Measurements from ENCODE around the gene ALDH3B2. TPM values are rescaled to one million over a fixed set of nuclear protein-coding genes. Genes with fewer than 3 reads are reported as not detected.
A peak's percentile ranks its signal among the peaks of the same experiment; 100 is the strongest.

ALDH3B2 gene
- total RNA-seq, 2 donors from 2014 or later, result 1.8 to 4.4 TPM

DNA sequence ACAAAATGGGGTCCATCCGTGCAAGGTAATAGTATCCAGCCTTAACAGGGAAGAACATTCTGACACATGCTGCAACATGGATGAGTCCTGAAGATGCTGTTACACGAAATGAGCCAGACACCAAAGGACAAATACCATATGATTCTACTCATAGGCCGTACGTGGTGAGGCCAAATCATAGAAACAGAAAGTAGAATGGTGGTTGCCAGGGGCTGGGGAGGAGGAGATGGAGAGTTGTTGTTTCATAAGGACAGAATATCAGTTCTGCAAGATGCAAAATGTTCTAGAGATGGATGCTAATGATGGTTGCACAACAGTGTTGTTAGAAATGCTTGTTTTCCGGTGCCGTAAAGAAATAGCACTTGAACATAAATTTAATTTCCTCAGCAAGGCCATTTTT lies 37.5 kb downstream of the ALDH3B2 start:
- Histone ChIP-seq H3K4me3 (no peak overlapping the region), H3K9me3 (no peaks in the 10 kb centered on the region), H3K27me3 (replicated peaks; ENCODE audit: insufficient read depth) (no peaks in the 10 kb centered on the region), H3K27ac (peak overlapping the region in 1 of 2 donors; percentile 43), H3K4me1 (replicated peaks) (peaks cover 4% of the 10 kb centered on the region), H3K36me3 (no peaks in the 10 kb centered on the region)
- intact Hi-C loops (cut with DNase I), result loop anchor here (10.0 kb wide), 1 partner anchor 168 kb away; no protein-coding TSS in a partner anchor
- no peak for TF ChIP-seq POLR2A (IDR thresholded peaks at IDR 0.05)
- WGBS, result 81% methylated on average over 6 of the region's 6 CpGs
- DNase-seq (ENCODE audit: low spot score), result no peak

DNA sequence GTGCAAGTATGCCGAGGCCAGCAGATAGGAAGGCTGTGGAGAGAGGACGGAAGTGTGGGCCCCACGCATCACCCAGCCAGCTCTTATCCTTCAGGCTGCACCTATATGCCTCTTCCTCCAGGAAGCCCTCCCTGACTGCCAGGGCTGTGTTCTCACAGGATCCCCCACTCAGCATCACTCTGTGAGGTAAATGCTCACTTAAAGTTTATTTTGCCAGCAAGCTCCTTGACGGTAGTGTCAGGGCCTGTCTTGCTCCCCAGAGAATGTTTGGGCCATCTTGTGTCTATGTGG lies 39.2 kb downstream of the ALDH3B2 start:
- H3K27ac ChIP-seq, result no peak overlapping the region
- no peaks in the 10 kb centered on the region for H3K9me3 ChIP-seq
- H3K27me3 ChIP-seq (replicated peaks; ENCODE audit: insufficient read depth), result no peaks in the 10 kb centered on the region
- no peak for TF ChIP-seq POLR2AphosphoS5 (IDR thresholded peaks at IDR 0.05)
- no peak for TF ChIP-seq POLR2A (IDR thresholded peaks at IDR 0.05)
- TF ChIP-seq, protein P1, sequence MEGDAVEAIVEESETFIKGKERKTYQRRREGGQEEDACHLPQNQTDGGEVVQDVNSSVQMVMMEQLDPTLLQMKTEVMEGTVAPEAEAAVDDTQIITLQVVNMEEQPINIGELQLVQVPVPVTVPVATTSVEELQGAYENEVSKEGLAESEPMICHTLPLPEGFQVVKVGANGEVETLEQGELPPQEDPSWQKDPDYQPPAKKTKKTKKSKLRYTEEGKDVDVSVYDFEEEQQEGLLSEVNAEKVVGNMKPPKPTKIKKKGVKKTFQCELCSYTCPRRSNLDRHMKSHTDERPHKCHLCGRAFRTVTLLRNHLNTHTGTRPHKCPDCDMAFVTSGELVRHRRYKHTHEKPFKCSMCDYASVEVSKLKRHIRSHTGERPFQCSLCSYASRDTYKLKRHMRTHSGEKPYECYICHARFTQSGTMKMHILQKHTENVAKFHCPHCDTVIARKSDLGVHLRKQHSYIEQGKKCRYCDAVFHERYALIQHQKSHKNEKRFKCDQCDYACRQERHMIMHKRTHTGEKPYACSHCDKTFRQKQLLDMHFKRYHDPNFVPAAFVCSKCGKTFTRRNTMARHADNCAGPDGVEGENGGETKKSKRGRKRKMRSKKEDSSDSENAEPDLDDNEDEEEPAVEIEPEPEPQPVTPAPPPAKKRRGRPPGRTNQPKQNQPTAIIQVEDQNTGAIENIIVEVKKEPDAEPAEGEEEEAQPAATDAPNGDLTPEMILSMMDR (IDR thresholded peaks at IDR 0.05), result no peak
- intact Hi-C loops (cut with DNase I), result loop anchor here (10.0 kb wide), 1 partner anchor 170 kb away; no protein-coding TSS in a partner anchor
- peaks cover 4% of the 10 kb centered on the region for H3K4me1 ChIP-seq (replicated peaks)
- DNase-seq (ENCODE audit: low spot score), result no peak
- 68% methylated on average over 2 of the region's 4 CpGs for WGBS
- H3K4me3 ChIP-seq, result no peak overlapping the region
- no peaks in the 10 kb centered on the region for H3K36me3 ChIP-seq

DNA sequence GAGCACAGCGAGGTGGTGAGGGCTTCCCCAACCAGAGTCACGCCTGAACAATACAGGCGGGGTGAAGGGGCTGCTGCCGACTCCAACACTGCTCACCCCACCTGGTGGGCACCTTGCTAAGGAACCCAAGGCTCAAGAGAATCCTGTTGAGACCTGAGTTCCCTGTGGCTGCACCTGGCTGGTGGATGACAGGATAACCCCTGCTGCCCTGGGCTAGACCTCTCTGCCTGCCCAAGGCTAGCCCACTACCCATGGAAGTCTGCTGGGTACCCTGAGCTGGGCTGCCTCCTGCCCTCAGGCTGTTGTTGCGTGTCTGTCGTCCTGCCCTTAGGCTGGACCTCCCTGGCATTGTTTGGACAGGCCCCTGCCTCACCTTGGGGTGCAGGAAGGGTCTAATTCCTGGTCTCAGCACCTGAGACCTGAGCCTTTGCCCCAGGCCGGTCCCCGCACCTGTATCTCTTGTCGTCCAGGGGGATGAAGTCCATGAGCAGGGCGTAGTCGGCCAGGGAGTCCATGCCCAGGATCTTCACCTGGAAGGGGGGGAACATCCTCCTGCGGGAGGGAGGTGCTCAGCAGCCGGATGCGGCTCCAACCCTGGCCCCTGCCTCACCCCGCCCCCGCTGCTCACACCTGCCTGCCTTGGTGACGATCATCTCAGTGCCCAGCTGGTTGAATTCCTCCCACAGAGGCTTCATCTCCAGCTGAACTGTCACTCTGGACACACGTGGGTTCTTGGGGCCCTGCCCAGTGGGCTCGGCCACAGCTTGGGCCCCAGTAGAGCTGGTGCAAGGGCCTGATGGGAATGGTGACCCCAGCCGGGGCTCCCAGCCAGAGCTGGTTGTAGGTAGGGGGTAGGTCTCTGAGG lies 39.8 kb downstream of the ALDH3B2 start:
- Histone ChIP-seq H3K9me3 (no peaks in the 10 kb centered on the region), H3K27ac (no peak overlapping the region), H3K27me3 (replicated peaks; ENCODE audit: insufficient read depth) (no peaks in the 10 kb centered on the region), H3K4me1 (replicated peaks) (peaks cover 4% of the 10 kb centered on the region), H3K36me3 (no peaks in the 10 kb centered on the region), H3K4me3 (no peak overlapping the region)
- intact Hi-C loops (cut with DNase I), result loop anchor here (10.0 kb wide), 1 partner anchor 170 kb away; no protein-coding TSS in a partner anchor
- WGBS, result 76% methylated on average over 14 of the region's 20 CpGs
- DNase-seq (ENCODE audit: low spot score), result no peak
- TF ChIP-seq POLR2AphosphoS5 (IDR thresholded peaks at IDR 0.05), result no peak
- TF ChIP-seq, protein P1 (IDR thresholded peaks at IDR 0.05), result no peak
- no peak for TF ChIP-seq POLR2A (IDR thresholded peaks at IDR 0.05)

DNA sequence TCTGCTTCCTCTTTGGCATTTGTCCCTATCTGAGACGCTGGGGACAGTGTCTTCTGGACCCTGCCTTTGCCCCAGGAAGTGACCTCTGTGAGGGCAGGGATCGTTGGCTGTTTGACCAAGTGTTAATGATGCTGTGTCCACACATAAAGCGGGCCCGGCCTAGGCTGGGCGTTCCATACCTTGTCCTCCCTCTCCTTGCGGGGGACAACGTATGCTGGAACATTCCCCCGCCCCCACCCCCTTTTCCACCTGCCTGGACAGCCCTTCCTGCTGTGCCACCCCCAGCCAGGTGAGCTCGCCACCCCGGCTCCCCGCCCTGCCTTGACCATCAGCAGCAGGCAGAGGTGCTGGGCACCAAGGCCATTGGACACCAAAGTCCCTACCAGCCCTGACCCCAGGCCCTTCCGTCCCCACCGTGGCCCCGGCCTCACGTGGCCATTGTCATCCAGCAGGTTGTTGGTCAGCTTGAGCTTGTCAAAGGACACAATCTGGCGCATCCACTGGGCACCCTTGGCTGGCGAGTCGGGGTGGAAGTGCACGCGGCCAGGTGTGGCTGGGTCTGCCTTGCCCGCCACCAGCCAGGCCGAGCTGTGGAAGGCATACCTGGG lies 40.6 kb downstream of the ALDH3B2 start:
- H3K27ac ChIP-seq, result no peak overlapping the region
- H3K4me3 ChIP-seq, result no peak overlapping the region
- TF ChIP-seq POLR2A (IDR thresholded peaks at IDR 0.05) (no peak), POLR2AphosphoS5 (IDR thresholded peaks at IDR 0.05) (no peak)
- TF ChIP-seq, protein P1 (IDR thresholded peaks at IDR 0.05), result no peak
- H3K4me1 ChIP-seq (replicated peaks), result peaks cover 4% of the 10 kb centered on the region
- no peaks in the 10 kb centered on the region for H3K36me3 ChIP-seq
- 90% methylated on average over 21 of the region's 22 CpGs for WGBS
- DNase-seq (ENCODE audit: low spot score), result no peak
- intact Hi-C loops (cut with DNase I), result loop anchor here (10.0 kb wide), 1 partner anchor 171 kb away; no protein-coding TSS in a partner anchor
- H3K27me3 ChIP-seq (replicated peaks; ENCODE audit: insufficient read depth), result no peaks in the 10 kb centered on the region
- H3K9me3 ChIP-seq, result no peaks in the 10 kb centered on the region

DNA sequence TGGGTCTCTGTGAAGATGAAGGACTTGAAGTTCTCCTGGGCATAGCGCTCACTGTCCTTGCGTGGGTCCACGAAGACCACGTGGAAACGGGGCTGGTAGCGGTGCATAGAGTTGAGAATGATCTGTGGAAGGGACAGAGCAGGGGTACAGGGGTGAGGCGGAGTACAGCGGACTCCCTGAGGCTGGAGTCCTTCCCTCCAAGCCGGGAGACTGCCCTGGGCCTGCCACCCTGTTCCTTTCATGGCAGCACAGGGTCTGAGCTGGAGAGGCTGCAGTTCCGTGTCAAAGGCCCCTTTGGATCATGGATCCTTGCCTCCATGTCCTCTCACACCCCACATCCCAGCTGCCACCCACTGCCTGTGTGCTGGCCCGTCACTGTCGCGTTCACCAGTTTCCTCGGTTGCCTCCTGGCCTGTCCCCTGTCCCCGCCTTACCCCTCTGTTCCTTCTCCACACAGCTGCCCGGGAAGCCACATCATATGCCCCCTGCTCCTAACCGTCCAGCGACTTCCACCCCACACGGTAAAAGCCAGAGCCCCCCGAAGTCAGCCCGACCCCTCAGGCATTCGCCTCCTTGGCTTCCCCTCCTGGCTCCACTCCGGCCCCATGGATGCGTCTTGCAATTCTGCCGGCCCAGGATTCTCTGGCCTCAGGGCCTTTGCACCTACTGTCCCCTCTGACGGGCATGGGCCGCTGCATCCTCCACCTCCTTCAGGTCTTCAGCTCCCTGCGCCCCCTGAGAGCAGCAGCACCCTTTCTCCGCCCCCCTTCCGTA lies 41.3 kb downstream of the ALDH3B2 start:
- no peaks in the 10 kb centered on the region for H3K27me3 ChIP-seq (replicated peaks; ENCODE audit: insufficient read depth)
- intact Hi-C loops (cut with DNase I), result loop anchor here (10.0 kb wide), 1 partner anchor 172 kb away; no protein-coding TSS in a partner anchor
- TF ChIP-seq, protein P1 (IDR thresholded peaks at IDR 0.05), result no peak
- TF ChIP-seq POLR2AphosphoS5 (IDR thresholded peaks at IDR 0.05) (no peak), POLR2A (IDR thresholded peaks at IDR 0.05) (no peak)
- no peaks in the 10 kb centered on the region for H3K9me3 ChIP-seq
- WGBS, result 93% methylated on average over 30 of the region's 30 CpGs
- no peaks in the 10 kb centered on the region for H3K36me3 ChIP-seq
- H3K4me3 ChIP-seq, result no peak overlapping the region
- no peak for DNase-seq (ENCODE audit: low spot score)
- H3K4me1 ChIP-seq (replicated peaks), result peaks cover 4% of the 10 kb centered on the region
- no peak overlapping the region for H3K27ac ChIP-seq
